ENCODE results near the gene TMEM229B. TPM values are rescaled to one million over a fixed set of nuclear protein-coding genes. Genes with fewer than 3 reads are reported as not detected.
"Not testable (repeated sequence)": the region's sequence is repeated elsewhere in the genome, so short reads cannot be mapped to it uniquely, and the experiment has no call there.

Gene TMEM229B
- total RNA-seq, 1 experiment from 2014 or later, result not detected

DNA sequence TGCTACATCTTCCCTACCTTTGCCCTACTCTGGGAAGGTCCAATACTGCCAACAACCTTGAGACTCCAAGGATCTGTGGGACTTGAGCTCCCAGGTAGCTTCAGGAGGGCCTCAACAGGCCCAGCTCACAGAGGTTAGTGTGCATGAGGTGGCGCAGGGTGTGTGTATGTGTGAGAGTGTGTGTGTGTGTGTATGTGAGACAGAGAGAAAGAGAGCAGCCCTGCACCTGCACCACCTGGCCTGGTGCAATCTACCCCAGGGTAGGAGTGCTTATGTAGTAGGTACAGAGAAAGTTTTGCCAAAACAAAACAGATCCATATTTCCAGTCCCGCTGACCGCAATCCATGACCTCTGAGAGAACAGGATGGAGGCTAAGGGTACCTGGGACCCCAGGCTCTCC is 24.6 kb downstream of the TMEM229B start:
- no peak overlapping the region for H3K4me3 ChIP-seq
- no peaks in the 10 kb centered on the region for H3K27me3 ChIP-seq
- no peak overlapping the region for H3K27ac ChIP-seq
- H3K4me1 ChIP-seq, result no peaks in the 10 kb centered on the region
- no peaks in the 10 kb centered on the region for H3K36me3 ChIP-seq
- H3K9me3 ChIP-seq (replicated peaks), result no peaks in the 10 kb centered on the region
- no peak for DNase-seq

DNA sequence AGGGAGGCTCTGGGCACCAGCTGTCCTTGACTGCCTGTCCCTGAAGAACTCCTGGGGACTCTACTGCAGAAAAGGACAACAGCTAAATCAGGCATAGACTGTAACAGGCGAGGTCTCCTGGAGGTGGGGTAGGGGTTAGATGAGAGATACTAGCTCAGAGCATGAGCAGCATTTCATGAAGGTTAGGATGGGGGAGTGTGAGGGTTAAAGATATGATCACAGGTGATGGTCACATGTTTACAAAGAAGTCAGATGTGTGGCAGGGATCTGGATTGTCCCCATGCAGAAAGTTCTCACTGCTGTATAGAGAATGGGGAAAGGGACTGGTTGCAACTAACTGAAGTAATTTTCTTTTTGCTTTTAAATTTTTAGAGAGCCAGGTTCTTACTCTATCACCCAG is 26.5 kb downstream of the TMEM229B start:
- Histone ChIP-seq H3K27me3 (no peaks in the 10 kb centered on the region), H3K9me3 (replicated peaks) (no peaks in the 10 kb centered on the region)
- DNase-seq, result no peak

DNA sequence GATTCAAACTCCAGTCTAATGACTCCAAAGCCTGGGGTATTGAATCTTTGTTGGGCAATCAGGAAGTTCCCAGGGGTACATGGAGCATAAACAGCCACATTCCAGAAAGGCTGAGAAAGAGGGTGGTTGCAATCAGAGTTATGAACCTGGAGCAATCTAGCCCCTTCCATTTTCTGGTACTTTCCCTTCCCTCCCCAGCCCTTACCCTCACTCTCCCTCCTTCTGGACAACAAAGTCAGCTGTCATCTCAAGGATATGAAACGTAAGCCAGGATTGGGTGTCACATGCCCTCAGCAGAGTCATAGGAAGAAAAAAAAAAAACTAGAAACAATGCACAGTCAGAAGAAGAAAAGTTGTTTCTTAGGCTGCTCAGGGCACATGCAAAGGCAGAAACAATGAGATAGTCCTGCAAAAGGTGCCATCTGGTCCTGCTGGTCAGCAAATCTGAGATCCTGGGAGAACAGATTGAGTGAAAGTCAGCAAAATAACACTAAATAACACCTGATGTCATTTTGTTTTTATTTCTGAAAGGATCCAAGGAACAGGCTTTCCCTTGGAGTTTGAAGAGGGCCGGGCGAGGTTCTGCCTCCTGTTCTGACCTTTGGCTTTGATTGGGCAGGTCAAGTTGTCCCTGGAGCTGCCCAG is 27.1 kb downstream of the TMEM229B start:
- H3K9me3 ChIP-seq (replicated peaks), result no peaks in the 10 kb centered on the region
- no peaks in the 10 kb centered on the region for H3K36me3 ChIP-seq
- no peak for DNase-seq

More for the DNA sequence above, 26.5 kb downstream of the TMEM229B start:
- Histone ChIP-seq H3K4me3 (no peak overlapping the region), H3K36me3 (no peaks in the 10 kb centered on the region), H3K27ac (no peak overlapping the region), H3K4me1 (no peaks in the 10 kb centered on the region)

DNA sequence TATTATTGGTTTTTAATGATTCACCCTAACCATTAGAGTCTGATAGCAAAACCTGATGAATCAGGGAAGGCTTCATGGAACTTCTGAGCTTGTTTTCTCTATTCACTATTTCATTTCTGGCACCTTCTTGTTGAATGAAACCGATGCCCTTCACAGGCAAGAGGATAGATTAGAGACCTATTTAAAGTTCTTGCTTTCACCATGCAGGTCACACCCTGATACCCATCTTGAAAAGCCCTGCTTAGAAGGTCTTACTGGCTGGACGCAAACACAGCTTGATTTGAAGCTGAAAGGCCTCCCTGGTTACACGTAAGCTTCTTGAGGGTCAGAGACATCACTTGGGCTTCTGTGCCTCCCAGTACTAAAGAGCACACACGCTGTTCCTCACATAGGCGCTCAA is 29.2 kb downstream of the TMEM229B start:
- no peaks in the 10 kb centered on the region for H3K9me3 ChIP-seq (replicated peaks)
- no peaks in the 10 kb centered on the region for H3K4me1 ChIP-seq
- no peaks in the 10 kb centered on the region for H3K27me3 ChIP-seq
- DNase-seq, result no peak
- no peaks in the 10 kb centered on the region for H3K36me3 ChIP-seq
- no peak overlapping the region for H3K4me3 ChIP-seq
- H3K27ac ChIP-seq, result no peak overlapping the region

More for the DNA sequence above, 27.1 kb downstream of the TMEM229B start:
- Histone ChIP-seq H3K27me3 (no peaks in the 10 kb centered on the region), H3K27ac (no peak overlapping the region), H3K4me1 (no peaks in the 10 kb centered on the region), H3K4me3 (no peak overlapping the region)

DNA sequence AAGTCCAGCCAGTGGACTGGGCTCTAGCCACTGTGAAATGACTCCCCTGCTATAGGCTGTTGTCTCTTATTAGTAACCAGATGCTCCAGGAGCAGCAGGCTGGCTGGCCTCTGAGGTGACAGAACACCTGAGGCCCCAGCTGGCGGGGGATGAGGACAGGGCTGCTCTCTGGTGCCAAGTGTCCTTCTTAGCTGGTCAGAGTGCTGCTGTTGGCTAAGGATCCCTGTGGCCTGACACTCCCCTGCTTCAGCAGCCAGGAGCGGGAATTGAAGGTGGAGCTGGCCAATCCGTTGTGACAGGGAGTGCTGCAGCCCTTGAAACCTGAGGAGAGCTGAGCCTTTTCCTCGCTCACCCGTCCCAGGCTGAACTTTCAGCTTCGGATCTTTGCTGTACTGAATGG is 30.7 kb downstream of the TMEM229B start:
- Histone ChIP-seq H3K4me3 (no peak overlapping the region), H3K9me3 (replicated peaks) (no peaks in the 10 kb centered on the region), H3K27ac (no peak overlapping the region), H3K4me1 (no peaks in the 10 kb centered on the region), H3K27me3 (peaks cover 3% of the 10 kb centered on the region; the same call in 1 of the 2 replicates), H3K36me3 (no peaks in the 10 kb centered on the region)
- peak in 1 of 2 experiments; percentile 26 for DNase-seq

DNA sequence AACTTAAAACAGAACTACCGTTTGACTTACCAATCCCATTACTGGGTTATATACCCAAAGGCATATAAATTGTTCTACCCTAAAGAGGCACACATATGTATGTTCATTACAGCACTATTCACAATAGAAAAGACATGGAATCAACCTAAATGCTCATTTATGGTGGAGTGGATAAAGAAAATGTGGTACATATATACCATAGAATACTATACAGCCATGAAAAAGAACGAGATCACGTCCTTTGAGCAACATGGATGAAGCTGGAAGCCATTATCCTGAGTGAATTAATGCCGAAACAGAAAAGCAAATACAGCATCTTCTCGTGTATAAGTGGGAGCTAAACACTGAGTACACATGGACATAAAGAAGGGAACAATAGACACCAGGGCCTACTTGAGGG is 31.8 kb downstream of the TMEM229B start:
- Histone ChIP-seq H3K27me3 (peaks cover 3% of the 10 kb centered on the region; the same call in 1 of the 2 replicates), H3K36me3 (no peaks in the 10 kb centered on the region), H3K9me3 (replicated peaks) (no peaks in the 10 kb centered on the region), H3K4me3 (no peak overlapping the region), H3K4me1 (no peaks in the 10 kb centered on the region), H3K27ac (no peak overlapping the region)
- no peak for DNase-seq

DNA sequence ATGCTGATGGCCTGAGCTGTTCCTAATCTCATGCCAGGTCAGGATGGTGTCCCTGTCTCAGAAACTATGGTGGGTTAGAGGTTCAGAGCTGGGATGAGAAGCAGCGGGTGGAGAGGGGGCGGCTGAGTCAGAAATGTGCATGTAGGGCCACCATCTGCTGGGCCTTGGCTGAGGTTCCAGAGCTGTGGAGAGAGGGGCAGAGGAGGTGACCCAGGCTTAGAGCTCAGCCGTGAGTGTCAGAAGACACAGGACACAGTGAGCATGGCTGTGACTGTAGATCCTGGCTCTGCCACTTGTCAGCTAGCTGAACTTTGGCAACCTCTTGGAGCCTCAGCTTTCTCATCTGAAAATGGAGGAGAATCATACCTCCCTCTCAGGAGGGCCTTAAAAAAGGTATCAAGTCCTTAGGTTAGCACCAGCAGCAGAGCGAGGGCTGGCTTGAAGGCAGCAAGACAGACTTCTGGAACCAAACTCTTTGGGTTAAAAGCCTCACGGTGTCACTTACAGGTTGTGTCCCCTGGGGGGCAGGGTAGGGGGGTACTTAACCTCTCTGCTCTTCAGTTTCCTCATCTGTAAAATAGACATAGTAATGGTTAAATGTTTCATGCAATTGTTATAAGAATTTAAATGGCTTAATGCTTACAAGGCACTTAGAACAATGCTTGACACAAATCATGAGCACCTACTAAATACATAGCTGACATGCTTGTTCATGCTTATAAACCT is 34.8 kb downstream of the TMEM229B start:
- H3K36me3 ChIP-seq, result no peaks in the 10 kb centered on the region
- peaks cover 3% of the 10 kb centered on the region; the same call in 1 of the 2 replicates for H3K27me3 ChIP-seq
- H3K4me1 ChIP-seq, result no peaks in the 10 kb centered on the region
- no peak for DNase-seq
- no peak overlapping the region for H3K27ac ChIP-seq
- H3K9me3 ChIP-seq (replicated peaks), result no peaks in the 10 kb centered on the region; the same call in 1 of the 2 replicates
- H3K4me3 ChIP-seq, result no peak overlapping the region

DNA sequence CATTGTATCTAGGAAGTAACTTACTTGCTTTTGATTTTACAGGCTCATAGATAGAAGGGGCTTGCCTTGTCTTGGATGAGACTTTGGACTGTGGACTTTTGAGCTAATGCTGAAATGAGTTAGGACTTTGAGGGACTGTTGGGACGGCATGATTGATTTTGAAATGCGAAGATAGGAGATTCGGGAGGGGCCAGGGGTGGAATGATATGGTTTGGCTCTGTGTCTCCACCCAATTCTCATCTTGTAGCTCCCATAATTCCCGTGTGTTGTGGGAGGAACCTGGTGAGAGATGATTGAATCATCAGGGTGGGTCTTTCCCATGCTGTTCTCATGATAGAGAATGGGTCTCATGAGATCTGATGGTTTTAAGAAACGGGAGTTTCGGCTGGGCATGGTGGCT is 36.9 kb downstream of the TMEM229B start:
- H3K36me3 ChIP-seq; H3K27me3 ChIP-seq; DNase-seq; H3K9me3 ChIP-seq (replicated peaks); H3K27ac ChIP-seq; H3K4me3 ChIP-seq; H3K4me1 ChIP-seq: not testable (repeated sequence)

DNA sequence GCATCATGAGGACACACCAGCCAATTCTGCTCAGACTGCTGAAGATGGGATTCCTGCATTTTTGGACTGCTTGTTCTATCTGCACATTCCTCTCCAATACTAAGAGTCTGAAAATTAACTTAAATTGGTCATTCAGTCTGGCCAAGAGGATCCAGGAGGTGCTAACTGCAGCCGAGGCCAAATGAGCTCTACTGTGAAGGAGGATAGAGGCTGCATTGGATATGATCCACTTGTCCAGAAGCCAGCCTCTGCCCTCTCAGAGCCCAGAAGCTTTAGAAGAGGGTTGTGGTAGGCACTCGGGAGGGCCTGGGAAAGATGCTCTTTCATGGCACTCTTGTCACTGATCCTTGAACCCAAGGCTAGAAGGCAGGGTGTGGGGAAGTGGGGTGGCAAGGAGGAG is 39.4 kb downstream of the TMEM229B start:
- H3K27ac ChIP-seq, result no peak overlapping the region
- no peaks in the 10 kb centered on the region for H3K36me3 ChIP-seq
- H3K4me3 ChIP-seq, result no peak overlapping the region
- H3K9me3 ChIP-seq (replicated peaks), result no peaks in the 10 kb centered on the region; the same call in 1 of the 2 replicates
- peaks cover 3% of the 10 kb centered on the region; the same call in 1 of the 2 replicates for H3K27me3 ChIP-seq
- no peak for DNase-seq
- no peaks in the 10 kb centered on the region for H3K4me1 ChIP-seq

DNA sequence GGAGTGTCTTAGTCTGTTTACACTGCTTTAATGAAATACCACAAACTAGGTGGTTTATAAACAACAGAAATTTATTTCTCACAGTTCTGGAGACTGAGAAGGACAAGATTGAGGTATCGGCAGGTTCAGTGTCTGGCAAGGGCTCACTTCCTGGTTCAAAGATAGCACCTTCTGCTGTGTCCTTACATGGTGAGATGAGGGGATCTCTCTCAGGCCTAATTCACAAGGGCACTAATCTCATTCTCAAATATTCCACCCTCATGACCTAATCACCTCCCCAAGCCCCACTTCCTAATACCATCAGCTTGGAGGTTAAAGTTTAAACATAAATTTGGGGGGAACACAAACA is 41.5 kb downstream of the TMEM229B start:
- H3K27ac ChIP-seq, result no peak overlapping the region
- H3K4me1 ChIP-seq, result no peaks in the 10 kb centered on the region
- no peaks in the 10 kb centered on the region for H3K36me3 ChIP-seq
- no peak overlapping the region for H3K4me3 ChIP-seq
- DNase-seq, result no peak
- H3K9me3 ChIP-seq (replicated peaks), result no peaks in the 10 kb centered on the region; the same call in 1 of the 2 replicates
- H3K27me3 ChIP-seq, result no peaks in the 10 kb centered on the region

DNA sequence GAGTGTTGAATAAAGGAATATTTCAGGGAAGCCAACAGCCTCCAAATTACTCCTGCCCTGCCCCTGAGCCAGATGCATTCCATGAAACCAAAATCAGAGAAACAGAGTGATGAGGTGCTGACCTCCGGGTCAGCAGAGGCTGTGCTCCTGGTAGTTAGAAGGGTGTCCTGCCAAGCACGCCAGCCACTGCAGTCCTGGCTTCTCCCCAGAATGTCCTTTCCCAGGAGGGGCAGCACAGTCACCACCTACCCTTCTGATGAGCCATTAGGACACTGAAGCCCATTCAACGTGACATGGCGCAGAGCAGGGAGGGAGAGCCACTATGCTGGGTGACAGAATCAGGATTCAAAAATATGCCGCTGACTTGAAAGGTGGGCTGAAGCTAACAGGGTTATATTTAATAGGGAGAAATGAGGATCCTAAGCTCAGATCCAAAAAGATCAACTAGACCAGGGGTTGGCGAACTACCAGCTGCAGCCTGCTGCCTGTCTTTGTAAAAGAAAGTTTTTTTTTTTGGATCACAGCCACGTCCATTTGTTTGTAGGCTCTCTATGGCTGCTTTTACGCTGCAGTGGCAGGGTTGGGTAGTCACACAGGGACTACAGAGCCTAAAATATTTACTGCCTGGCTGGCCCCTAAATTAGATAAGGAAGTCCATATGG is 42.0 kb downstream of the TMEM229B start:
- Histone ChIP-seq H3K4me1 (no peaks in the 10 kb centered on the region), H3K36me3 (no peaks in the 10 kb centered on the region), H3K27ac (no peak overlapping the region), H3K27me3 (no peaks in the 10 kb centered on the region), H3K9me3 (replicated peaks) (no peaks in the 10 kb centered on the region; the same call in 1 of the 2 replicates), H3K4me3 (no peak overlapping the region)
- no peak for DNase-seq

DNA sequence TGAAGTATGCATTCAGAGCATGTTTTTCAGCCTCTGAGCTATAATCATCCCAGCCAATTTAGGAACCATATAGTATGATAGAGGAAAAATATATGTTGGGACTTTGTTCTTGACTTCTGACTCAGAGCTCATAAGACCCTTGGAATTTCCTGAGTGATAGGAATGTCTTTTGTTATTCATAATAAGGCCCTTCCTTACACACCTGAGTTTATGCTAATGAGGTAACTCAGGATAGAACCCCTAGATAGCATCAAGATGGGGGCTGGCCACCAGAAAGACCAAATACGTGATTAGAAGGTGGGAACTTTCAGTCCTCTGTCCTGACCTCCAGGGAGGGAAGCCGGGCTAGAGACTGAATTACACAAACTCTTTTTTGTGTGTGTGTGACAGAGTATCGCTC is 44.1 kb downstream of the TMEM229B start:
- H3K4me1 ChIP-seq, result no peaks in the 10 kb centered on the region
- no peak overlapping the region for H3K27ac ChIP-seq
- no peaks in the 10 kb centered on the region for H3K27me3 ChIP-seq
- H3K4me3 ChIP-seq, result no peak overlapping the region
- no peaks in the 10 kb centered on the region for H3K36me3 ChIP-seq
- H3K9me3 ChIP-seq (replicated peaks), result no peaks in the 10 kb centered on the region
- no peak for DNase-seq

DNA sequence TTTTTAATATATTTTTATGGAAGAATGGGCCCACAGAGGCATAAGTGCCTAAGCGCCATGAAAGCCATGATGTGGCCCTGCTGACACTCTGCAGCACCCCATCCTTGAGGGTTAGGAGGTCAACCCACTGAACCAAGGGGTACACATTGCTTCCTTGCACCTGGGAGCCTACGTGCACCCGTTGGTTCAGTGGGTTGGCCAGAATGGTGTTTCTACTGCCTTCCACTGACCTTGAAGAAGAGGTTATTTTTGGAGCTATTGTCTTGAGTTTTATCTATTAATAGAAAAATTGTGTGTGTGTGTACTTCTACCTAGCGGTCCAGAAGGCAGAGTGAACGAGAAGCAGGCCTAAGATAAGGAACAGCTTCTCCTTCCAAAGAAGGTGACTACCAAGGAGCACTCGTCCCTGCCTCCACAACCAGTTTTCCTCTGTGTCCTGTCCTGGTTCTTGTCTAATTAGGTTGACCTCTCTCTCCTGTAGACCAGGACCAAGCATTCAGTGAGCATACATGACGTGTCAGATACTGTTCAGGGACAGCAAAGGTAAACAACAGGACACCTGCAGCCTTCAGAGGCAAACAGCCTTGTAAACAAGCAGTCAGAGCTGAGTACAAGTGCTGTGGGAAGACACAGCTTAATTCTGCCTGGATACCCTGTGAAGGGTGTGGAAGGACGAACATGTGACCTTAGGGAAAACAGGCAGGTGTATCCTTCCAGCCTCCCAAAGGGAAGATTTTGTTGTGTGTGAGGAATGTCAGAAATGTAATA is 46.2 kb downstream of the TMEM229B start:
- no peak for DNase-seq
- H3K4me3 ChIP-seq, result no peak overlapping the region
- H3K4me1 ChIP-seq, result no peaks in the 10 kb centered on the region
- H3K9me3 ChIP-seq (replicated peaks), result no peaks in the 10 kb centered on the region
- no peaks in the 10 kb centered on the region for H3K36me3 ChIP-seq
- no peaks in the 10 kb centered on the region for H3K27me3 ChIP-seq
- no peak overlapping the region for H3K27ac ChIP-seq

DNA sequence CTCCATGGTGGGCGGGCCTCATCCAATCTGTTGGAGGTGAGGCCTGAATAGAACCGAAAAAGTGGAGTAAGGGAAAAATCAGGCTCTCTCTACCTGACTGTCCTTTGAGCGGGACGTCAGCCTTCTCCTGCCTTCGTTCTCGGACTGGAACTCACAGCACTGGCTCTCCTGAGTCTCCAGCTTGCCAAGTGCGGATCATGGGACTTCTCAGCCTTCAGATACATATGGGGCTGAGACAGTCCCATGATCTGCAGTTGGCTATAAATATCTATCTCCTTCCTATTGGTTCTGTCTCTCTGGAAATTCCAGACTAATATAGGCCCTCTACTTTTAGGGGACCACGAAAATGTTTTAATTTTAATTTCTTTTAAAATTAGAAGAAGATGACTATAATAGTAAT is 46.8 kb downstream of the TMEM229B start:
- no peaks in the 10 kb centered on the region for H3K27me3 ChIP-seq
- H3K27ac ChIP-seq, result no peak overlapping the region
- no peaks in the 10 kb centered on the region for H3K9me3 ChIP-seq (replicated peaks)
- DNase-seq, result no peak
- H3K4me1 ChIP-seq, result no peaks in the 10 kb centered on the region
- H3K4me3 ChIP-seq, result no peak overlapping the region
- H3K36me3 ChIP-seq, result no peaks in the 10 kb centered on the region

DNA sequence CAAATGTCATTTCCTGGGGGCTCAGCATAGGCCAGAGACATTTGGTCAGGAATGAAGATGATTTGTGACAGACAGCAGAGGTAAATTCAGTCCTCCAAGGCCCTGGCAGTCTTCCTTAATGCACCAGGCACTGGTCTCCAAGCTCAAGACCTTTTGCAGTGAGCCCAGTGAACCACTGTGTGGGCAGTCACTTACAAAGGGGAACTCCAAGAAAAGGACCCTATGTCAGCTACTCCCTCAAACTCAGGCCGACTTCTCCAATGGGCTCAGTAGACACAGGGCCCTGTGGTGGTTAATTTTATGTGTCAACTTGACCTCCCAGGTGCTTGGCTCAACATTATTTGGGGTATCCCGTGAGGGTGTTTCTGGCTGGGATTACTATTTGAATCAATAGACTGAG is 47.3 kb downstream of the TMEM229B start:
- Histone ChIP-seq H3K4me3 (no peak overlapping the region), H3K27ac (no peak overlapping the region), H3K36me3 (no peaks in the 10 kb centered on the region), H3K9me3 (replicated peaks) (no peaks in the 10 kb centered on the region), H3K4me1 (no peaks in the 10 kb centered on the region), H3K27me3 (no peaks in the 10 kb centered on the region)
- DNase-seq, result no peak

All from SJCRH30 (cell line).